CD14-positive monocyte (primary cell): ENCODE results near the gene LRRC38. TPM values are rescaled to one million over a fixed set of nuclear protein-coding genes. Genes with fewer than 3 reads are reported as not detected.
A peak's percentile ranks its signal among the peaks of the same experiment; 100 is the strongest.

Experiments
- DNase-seq, 3 donors: peaks; one replicate each; pipeline ENCODE4 v3.0.0-alpha.2; 2011 to 2022
- H2AFZ ChIP-seq: 2 replicates; pipeline ENCODE4 v1.6.0; 2012; ENCODE audit warnings: mild to moderate bottlenecking, low read depth, low read length, inconsistent platforms; ENCODE audit not compliant: insufficient read depth, poor library complexity, severe bottlenecking
- H3K27ac ChIP-seq, 2 donors: 1 replicate in 1 of 2; 2 replicates in 1 of 2; pipeline ENCODE4 v1.5.1; 2012 to 2013; ENCODE audit warnings: low read length in 2 of 2, control low read depth in 1 of 2, inconsistent platforms in 1 of 2, low read depth in 1 of 2, mild to moderate bottlenecking in 1 of 2
- H3K27me3 ChIP-seq, 2 donors: one replicate each; pipeline versions ENCODE4 v1.6.0 to v1.6.1; 2011 to 2013; ENCODE audit warnings: low read length in 2 of 2; ENCODE audit not compliant: control insufficient read depth in 2 of 2, insufficient read depth in 2 of 2
- H3K36me3 ChIP-seq, 2 donors: replicated peaks in 1 of 2; 1 replicate in 1 of 2; 2 replicates in 1 of 2; pipeline versions ENCODE4 v1.5.1 to v1.6.1; 2012 to 2013; ENCODE audit warnings: low read length in 2 of 2, control low read depth in 1 of 2, inconsistent platforms in 1 of 2, mild to moderate bottlenecking in 1 of 2; ENCODE audit not compliant: insufficient read depth in 2 of 2, control insufficient read depth in 1 of 2
- H3K4me1 ChIP-seq, 2 donors: 1 replicate in 1 of 2; 2 replicates in 1 of 2; pipeline versions ENCODE4 v1.5.1 to v1.6.1; 2012 to 2013; ENCODE audit warnings: low read length in 2 of 2, control low read depth in 1 of 2, inconsistent platforms in 1 of 2, mild to moderate bottlenecking in 1 of 2, moderate library complexity in 1 of 2; ENCODE audit not compliant: insufficient read depth in 2 of 2, control insufficient read depth in 1 of 2
- H3K4me2 ChIP-seq: replicated peaks from 2 replicates; pipeline ENCODE3; 2012; ENCODE audit warnings: low read length, moderate library complexity, mild to moderate bottlenecking; ENCODE audit not compliant: poor library complexity, severe bottlenecking; ENCODE audit errors: extremely low read depth
- H3K4me3 ChIP-seq, 3 experiments: fragments of 200-600 bp in 1 of 3; sonication (generic) in 1 of 3; replicated peaks in 1 of 3; 1 replicate in 2 of 3; 2 replicates in 1 of 3; pipeline ENCODE4 v1.5.1; 2011 to 2013; ENCODE audit warnings: low read length in 3 of 3, mild to moderate bottlenecking in 3 of 3, control low read depth in 2 of 3, low read depth in 2 of 3, inconsistent platforms in 1 of 3, moderate library complexity in 1 of 3
- H3K79me2 ChIP-seq: 2 replicates; pipeline ENCODE4 v1.6.0; 2012; ENCODE audit warnings: mild to moderate bottlenecking, control low read depth, inconsistent platforms, low read length, moderate library complexity; ENCODE audit not compliant: insufficient read depth
- H3K9ac ChIP-seq: 2 replicates; pipeline ENCODE4 v1.6.0; 2017; ENCODE audit warnings: low read length, mild to moderate bottlenecking; ENCODE audit not compliant: insufficient read depth, poor library complexity, severe bottlenecking
- H3K9me3 ChIP-seq, 2 donors: replicated peaks in 1 of 2; 1 replicate in 1 of 2; 2 replicates in 1 of 2; pipeline versions ENCODE4 v1.5.1 to v1.6.1; 2012 to 2013; ENCODE audit warnings: low read length in 2 of 2, control low read depth in 1 of 2; ENCODE audit not compliant: control insufficient read depth in 1 of 2, insufficient read depth in 1 of 2
- H4K20me1 ChIP-seq: 2 replicates; pipeline ENCODE4 v1.6.0; 2012; ENCODE audit warnings: mild to moderate bottlenecking, low read length, control low read depth, moderate library complexity; ENCODE audit not compliant: insufficient read depth
- H3K27ac Mint-ChIP-seq, 7 donors: one replicate each; pipeline ENCODE4 v1.8.0; 2020; ENCODE audit warnings: mild to moderate bottlenecking in 7 of 7, mixed read lengths in 7 of 7, moderate library complexity in 6 of 7, inconsistent platforms in 2 of 7
- H3K27me3 Mint-ChIP-seq, 3 donors: one replicate each; pipeline ENCODE4 v1.8.0; 2021 to 2022; ENCODE audit warnings: low read depth in 3 of 3, mild to moderate bottlenecking in 3 of 3, mixed read lengths in 3 of 3, moderate library complexity in 3 of 3, inconsistent platforms in 1 of 3
- H3K36me3 Mint-ChIP-seq, 2 donors: one replicate each; pipeline ENCODE4 v1.8.0; 2020; ENCODE audit warnings: mixed read lengths in 2 of 2, inconsistent platforms in 1 of 2, mild to moderate bottlenecking in 1 of 2
- H3K4me1 Mint-ChIP-seq: one replicate; pipeline ENCODE4 v1.8.0; 2020; ENCODE audit warnings: mild to moderate bottlenecking, mixed read lengths
- H3K4me3 Mint-ChIP-seq, 2 donors: one replicate each; pipeline ENCODE4 v1.8.0; 2020; ENCODE audit warnings: mild to moderate bottlenecking in 2 of 2, mixed read lengths in 2 of 2, moderate library complexity in 1 of 2
- H3K9me3 Mint-ChIP-seq, 7 donors: one replicate each; pipeline ENCODE4 v1.8.0; 2020 to 2022; ENCODE audit warnings: mixed read lengths in 7 of 7, mild to moderate bottlenecking in 6 of 7, moderate library complexity in 6 of 7, inconsistent platforms in 2 of 7
- WGBS: methylation state at CpG from one replicate; pipeline ENCODE4 v1.1.5; 2013; ENCODE audit warnings: missing lambda C conversion rate; ENCODE audit not compliant: insufficient coverage; 5-methylcytosine and 5-hydroxymethylcytosine counted together
- intact Hi-C, 2 donors: fragments of 100-400 bp; cut with micrococcal nuclease; formaldehyde crosslinking; loops; one replicate each; pipeline versions ENCODE4 v1.15.0 to v1.15.1; 2023
- polyA plus RNA-seq, 3 donors: library from polyadenylated mRNA; depleted of rRNA in 1 of 3; unstranded in 2 of 3; stranded (reverse) in 1 of 3; fragments of 300-500 nt in 2 of 3; fragments of >200 nt in 1 of 3; fragmentation: Illumina TruSeq in 2 of 3; gene quantifications; 1 replicate in 2 of 3; 2 replicates in 1 of 3; pipeline ENCODE4 v1.2.3, GENCODE V29; 2012 to 2021
- TF ChIP-seq, protein P1 (sequence below): fragments of 200-600 bp; IDR thresholded peaks from one replicate; pipeline ENCODE4 v1.8.0; 2022; ENCODE audit warnings: antibody characterized with exemption, mild to moderate bottlenecking

The LRRC38 gene
- polyA plus RNA-seq, 3 donors: not detected

- Histone ChIP-seq H3K9me3 (no peaks in the 10 kb centered on the region), H3K4me1 (no peaks in the 10 kb centered on the region), H3K9ac (no peak overlapping the region), H3K36me3 (no peaks in the 10 kb centered on the region), H3K27me3 (no peaks in the 10 kb centered on the region), H4K20me1 (no peaks in the 10 kb centered on the region), H3K4me2 (no peak overlapping the region), H3K4me3 (no peak overlapping the region), H2AFZ (no peak overlapping the region), H3K27ac (no peak overlapping the region), H3K79me2 (no peaks in the 10 kb centered on the region)
- Mint-ChIP-seq H3K36me3 (no peaks in the 10 kb centered on the region), H3K9me3 (peaks cover 0 to 4% (median 0%) of the 10 kb centered on the region in 7 donors), H3K27me3 (peaks cover 0 to 12% (median 10%) of the 10 kb centered on the region in 3 donors), H3K4me3 (no peak overlapping the region), H3K27ac (peak overlapping the region in 1 of 7 donors; percentile 76), H3K4me1 (no peaks in the 10 kb centered on the region)
- WGBS: 78% methylated on average over 2 of the region's 6 CpGs
- DNase-seq: no peak
- TF ChIP-seq, protein P1, sequence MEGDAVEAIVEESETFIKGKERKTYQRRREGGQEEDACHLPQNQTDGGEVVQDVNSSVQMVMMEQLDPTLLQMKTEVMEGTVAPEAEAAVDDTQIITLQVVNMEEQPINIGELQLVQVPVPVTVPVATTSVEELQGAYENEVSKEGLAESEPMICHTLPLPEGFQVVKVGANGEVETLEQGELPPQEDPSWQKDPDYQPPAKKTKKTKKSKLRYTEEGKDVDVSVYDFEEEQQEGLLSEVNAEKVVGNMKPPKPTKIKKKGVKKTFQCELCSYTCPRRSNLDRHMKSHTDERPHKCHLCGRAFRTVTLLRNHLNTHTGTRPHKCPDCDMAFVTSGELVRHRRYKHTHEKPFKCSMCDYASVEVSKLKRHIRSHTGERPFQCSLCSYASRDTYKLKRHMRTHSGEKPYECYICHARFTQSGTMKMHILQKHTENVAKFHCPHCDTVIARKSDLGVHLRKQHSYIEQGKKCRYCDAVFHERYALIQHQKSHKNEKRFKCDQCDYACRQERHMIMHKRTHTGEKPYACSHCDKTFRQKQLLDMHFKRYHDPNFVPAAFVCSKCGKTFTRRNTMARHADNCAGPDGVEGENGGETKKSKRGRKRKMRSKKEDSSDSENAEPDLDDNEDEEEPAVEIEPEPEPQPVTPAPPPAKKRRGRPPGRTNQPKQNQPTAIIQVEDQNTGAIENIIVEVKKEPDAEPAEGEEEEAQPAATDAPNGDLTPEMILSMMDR: no peak
- intact Hi-C loops: no loop called here
These were observed 34.5 kb upstream of the LRRC38 start for GRCh38 chr1:13548281-13548680.

DNA sequence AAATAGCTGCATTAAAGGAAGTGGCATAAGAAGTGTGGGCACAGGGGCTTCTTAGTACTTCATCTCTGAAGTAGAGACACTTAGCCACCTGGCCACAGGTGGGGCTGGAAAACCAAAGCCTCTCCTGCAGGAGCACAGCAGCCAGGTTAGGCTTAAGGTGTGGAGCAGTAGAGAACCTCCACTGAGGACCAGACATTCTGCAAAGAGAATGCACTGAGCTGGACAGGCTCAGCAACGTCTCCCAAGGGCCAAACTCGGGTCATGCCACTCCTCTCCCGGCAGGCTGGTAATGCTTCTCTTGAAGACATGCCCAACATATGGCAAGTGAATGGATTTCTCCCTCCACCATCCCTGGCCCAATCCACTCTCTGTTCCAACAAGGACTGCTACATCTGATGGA is 33.0 kb upstream of the LRRC38 start:
- Histone ChIP-seq H3K4me2 (no peak overlapping the region), H3K27ac (no peak overlapping the region), H3K9me3 (no peaks in the 10 kb centered on the region), H3K9ac (no peak overlapping the region), H3K36me3 (no peaks in the 10 kb centered on the region), H4K20me1 (no peaks in the 10 kb centered on the region), H2AFZ (no peak overlapping the region), H3K4me3 (no peak overlapping the region), H3K4me1 (no peaks in the 10 kb centered on the region), H3K27me3 (no peaks in the 10 kb centered on the region), H3K79me2 (no peaks in the 10 kb centered on the region)
- Mint-ChIP-seq H3K4me1 (no peaks in the 10 kb centered on the region), H3K27me3 (peaks cover 0 to 15% (median 10%) of the 10 kb centered on the region in 3 donors), H3K9me3 (peaks cover 0 to 4% (median 0%) of the 10 kb centered on the region in 7 donors), H3K4me3 (no peak overlapping the region), H3K27ac (no peak overlapping the region), H3K36me3 (no peaks in the 10 kb centered on the region)
- DNase-seq: no peak
- WGBS: 61% methylated on average over 3 of the region's 3 CpGs
- TF ChIP-seq, protein P1: no peak
- intact Hi-C loops: no loop called here
